Parathyroid adenoma (tissue), 2 donors: ENCODE measurements around the gene COL6A3.

Experiments used
- H2AFZ ChIP-seq: fragments of 300-600 bp; sonication (generic); one replicate; pipeline ENCODE4 v1.7.0; 2017; ENCODE audit warnings: antibody characterized with exemption, mild to moderate bottlenecking
- H3K27ac ChIP-seq: fragments of 300-600 bp; sonication (generic); one replicate; pipeline ENCODE4 v1.7.0; 2017
- H3K27me3 ChIP-seq: fragments of 300-600 bp; sonication (generic); one replicate; pipeline ENCODE4 v1.7.0; 2017; ENCODE audit warnings: low read length; ENCODE audit not compliant: control insufficient read depth, insufficient read depth
- H3K36me3 ChIP-seq: fragments of 300-600 bp; sonication (generic); one replicate; pipeline ENCODE4 v1.7.0; 2017; ENCODE audit warnings: low read length; ENCODE audit not compliant: control insufficient read depth, insufficient read depth
- H3K4me1 ChIP-seq: fragments of 300-600 bp; sonication (generic); one replicate; pipeline ENCODE4 v1.7.0; 2017; ENCODE audit warnings: control low read depth
- H3K4me2 ChIP-seq: fragments of 300-600 bp; sonication (generic); one replicate; pipeline ENCODE4 v1.7.0; 2017; ENCODE audit warnings: low read length
- H3K4me3 ChIP-seq: fragments of 300-600 bp; sonication (generic); one replicate; pipeline ENCODE4 v1.7.0; 2017; ENCODE audit warnings: low read depth, low read length
- H3K79me2 ChIP-seq: fragments of 300-600 bp; sonication (generic); one replicate; pipeline ENCODE4 v1.7.0; 2017; ENCODE audit warnings: control low read depth
- H3K9ac ChIP-seq: fragments of 300-600 bp; sonication (generic); one replicate; pipeline ENCODE4 v1.7.0; 2017; ENCODE audit warnings: mild to moderate bottlenecking
- H3K9me3 ChIP-seq: fragments of 300-600 bp; sonication (generic); one replicate; pipeline ENCODE4 v1.7.0; 2017; ENCODE audit warnings: low read length; ENCODE audit not compliant: control insufficient read depth
- TF ChIP-seq, protein P1 (sequence below): fragments of 300-600 bp; sonication (generic); IDR thresholded peaks from one replicate; pipeline ENCODE4 v1.7.0; 2017; ENCODE audit warnings: antibody characterized with exemption, mild to moderate bottlenecking
- donor health status: primary hyperparathyroidism.

COL6A3 gene

DNA sequence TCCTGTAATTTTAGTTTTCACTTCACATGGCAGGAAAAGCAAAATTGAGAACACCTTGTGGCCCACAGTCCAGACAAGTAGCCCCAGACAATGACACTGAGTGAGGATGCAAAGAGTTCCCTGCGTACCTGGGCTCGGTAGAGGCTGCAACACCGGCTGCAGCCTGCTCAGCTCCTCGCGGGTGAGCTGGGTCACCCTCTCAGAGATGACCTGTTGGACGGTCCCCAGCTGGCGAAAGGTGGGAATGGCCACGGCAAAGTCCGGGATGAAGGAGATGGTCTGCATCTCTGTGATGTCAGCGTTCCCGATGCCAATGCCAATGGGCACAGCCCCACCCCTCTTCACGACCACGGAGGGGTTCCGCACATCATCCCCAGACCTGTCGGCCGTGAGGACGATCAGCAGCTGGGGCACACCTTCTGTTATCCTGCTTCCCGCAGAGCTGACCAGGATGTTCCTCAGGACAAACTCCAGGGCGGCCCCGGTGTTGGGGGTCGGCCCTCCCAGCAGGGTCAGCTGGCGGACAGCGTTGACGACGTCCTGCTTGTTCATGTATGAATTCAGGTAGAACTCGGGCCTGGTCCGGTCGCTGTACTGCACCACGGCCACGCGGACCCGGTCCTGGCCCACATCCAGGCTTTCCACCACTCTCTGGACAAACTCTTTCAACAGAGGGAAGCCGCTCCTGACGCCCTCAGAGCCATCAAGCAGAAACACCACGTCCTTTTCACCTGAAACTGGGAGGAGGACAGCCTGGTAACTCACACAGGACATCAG, 39.5 kb downstream of the COL6A3 start:
- Histone ChIP-seq H3K9ac (no peak overlapping the region), H3K79me2 (no peaks in the 10 kb centered on the region), H3K27me3 (no peaks in the 10 kb centered on the region), H3K4me2 (no peak overlapping the region), H3K4me1 (no peaks in the 10 kb centered on the region), H3K27ac (no peak overlapping the region), H2AFZ (no peak overlapping the region), H3K36me3 (no peaks in the 10 kb centered on the region), H3K4me3 (no peak overlapping the region), H3K9me3 (no peaks in the 10 kb centered on the region)
- TF ChIP-seq, protein P1, sequence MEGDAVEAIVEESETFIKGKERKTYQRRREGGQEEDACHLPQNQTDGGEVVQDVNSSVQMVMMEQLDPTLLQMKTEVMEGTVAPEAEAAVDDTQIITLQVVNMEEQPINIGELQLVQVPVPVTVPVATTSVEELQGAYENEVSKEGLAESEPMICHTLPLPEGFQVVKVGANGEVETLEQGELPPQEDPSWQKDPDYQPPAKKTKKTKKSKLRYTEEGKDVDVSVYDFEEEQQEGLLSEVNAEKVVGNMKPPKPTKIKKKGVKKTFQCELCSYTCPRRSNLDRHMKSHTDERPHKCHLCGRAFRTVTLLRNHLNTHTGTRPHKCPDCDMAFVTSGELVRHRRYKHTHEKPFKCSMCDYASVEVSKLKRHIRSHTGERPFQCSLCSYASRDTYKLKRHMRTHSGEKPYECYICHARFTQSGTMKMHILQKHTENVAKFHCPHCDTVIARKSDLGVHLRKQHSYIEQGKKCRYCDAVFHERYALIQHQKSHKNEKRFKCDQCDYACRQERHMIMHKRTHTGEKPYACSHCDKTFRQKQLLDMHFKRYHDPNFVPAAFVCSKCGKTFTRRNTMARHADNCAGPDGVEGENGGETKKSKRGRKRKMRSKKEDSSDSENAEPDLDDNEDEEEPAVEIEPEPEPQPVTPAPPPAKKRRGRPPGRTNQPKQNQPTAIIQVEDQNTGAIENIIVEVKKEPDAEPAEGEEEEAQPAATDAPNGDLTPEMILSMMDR = no peak

DNA sequence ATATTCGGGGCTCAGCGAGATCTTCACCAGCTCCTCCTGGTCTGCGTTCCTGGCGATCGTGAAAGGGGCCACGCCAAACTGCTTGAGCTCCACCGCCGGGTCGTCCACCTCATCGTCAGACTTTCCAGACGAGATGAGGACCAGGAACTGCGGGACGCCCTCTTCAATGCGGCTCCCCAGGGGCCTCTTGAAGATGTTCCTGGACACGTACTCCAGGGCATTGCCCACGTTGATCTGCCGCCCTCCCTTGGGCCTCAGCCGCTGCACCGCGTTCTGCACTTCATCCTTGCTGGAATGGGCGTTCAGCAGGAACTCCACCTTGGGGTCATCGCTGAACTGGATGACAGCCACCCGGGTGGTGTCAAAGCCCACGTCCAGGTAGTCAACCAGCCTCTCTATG, 42.1 kb downstream of the COL6A3 start:
- no peak overlapping the region for H3K27ac ChIP-seq
- no peaks in the 10 kb centered on the region for H3K79me2 ChIP-seq
- no peaks in the 10 kb centered on the region for H3K27me3 ChIP-seq
- no peaks in the 10 kb centered on the region for H3K4me1 ChIP-seq
- H3K9ac ChIP-seq = no peak overlapping the region
- no peak overlapping the region for H3K4me3 ChIP-seq
- H3K9me3 ChIP-seq = no peaks in the 10 kb centered on the region
- TF ChIP-seq, protein P1 = no peak
- no peaks in the 10 kb centered on the region for H3K36me3 ChIP-seq
- H2AFZ ChIP-seq = no peak overlapping the region
- H3K4me2 ChIP-seq = no peak overlapping the region

DNA sequence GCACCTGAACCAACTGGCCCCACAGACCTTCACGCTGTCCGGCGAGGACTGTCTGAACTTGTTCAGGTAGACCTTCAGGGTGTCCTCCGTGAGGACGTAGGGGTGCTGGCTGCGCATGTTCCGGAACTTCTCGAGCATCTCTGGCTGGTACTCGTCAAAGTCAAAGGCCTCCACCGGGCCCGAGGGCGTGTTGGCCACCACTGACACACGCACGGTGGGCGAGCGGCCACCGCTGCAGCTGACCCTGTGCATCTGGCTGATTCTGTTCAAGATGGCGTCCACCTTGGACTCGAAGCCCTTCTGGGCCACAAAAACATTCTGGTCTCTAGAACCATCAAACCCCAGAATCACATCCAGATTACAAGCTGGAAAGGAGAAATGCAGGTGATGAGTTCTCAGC, 48.3 kb downstream of the COL6A3 start:
- TF ChIP-seq, protein P1 = no peak
- H2AFZ ChIP-seq = no peak overlapping the region
- no peaks in the 10 kb centered on the region for H3K4me1 ChIP-seq
- no peaks in the 10 kb centered on the region for H3K36me3 ChIP-seq
- H3K4me3 ChIP-seq = no peak overlapping the region
- H3K79me2 ChIP-seq = no peaks in the 10 kb centered on the region
- no peak overlapping the region for H3K9ac ChIP-seq
- no peak overlapping the region for H3K27ac ChIP-seq
- H3K27me3 ChIP-seq = no peaks in the 10 kb centered on the region
- no peak overlapping the region for H3K4me2 ChIP-seq
- H3K9me3 ChIP-seq = no peaks in the 10 kb centered on the region

DNA sequence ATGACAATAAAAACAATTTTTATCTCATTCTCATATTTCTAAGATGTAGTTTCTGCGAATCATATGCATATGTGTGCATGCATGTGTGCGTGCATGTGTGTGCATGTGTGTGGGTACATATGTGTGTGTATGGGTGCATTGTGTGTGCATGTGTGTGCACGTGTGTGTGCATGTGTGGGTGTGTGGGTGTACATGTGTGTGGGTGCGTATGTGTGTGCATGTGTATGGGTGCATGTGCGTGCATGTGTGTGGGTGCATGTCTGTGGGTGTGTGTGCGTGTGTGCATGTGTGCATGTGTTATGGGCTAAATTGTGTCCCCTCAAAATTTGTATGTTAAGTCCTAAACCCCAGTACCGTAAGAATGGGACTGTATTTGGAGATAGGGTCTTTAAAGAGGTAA, 49.3 kb downstream of the COL6A3 start:
- H3K9me3 ChIP-seq = no peaks in the 10 kb centered on the region
- no peaks in the 10 kb centered on the region for H3K4me1 ChIP-seq
- no peak overlapping the region for H3K9ac ChIP-seq
- no peaks in the 10 kb centered on the region for H3K27me3 ChIP-seq
- no peak overlapping the region for H3K27ac ChIP-seq
- no peaks in the 10 kb centered on the region for H3K79me2 ChIP-seq
- no peak overlapping the region for H2AFZ ChIP-seq
- H3K36me3 ChIP-seq = no peaks in the 10 kb centered on the region
- TF ChIP-seq, protein P1 = no peak
- no peak overlapping the region for H3K4me3 ChIP-seq
- no peak overlapping the region for H3K4me2 ChIP-seq
